HG03354 (cell line): ENCODE data around the gene DNTTIP2.

Source experiments
- ATAC-seq: cut with Tn5 transposase; IDR thresholded peaks from one replicate; pipeline ENCODE4 v1.9.1; 2021; ENCODE audit warnings: mild to moderate bottlenecking; ENCODE audit not compliant: unreplicated experiment, poor library complexity, severe bottlenecking

Gene DNTTIP2

DNA sequence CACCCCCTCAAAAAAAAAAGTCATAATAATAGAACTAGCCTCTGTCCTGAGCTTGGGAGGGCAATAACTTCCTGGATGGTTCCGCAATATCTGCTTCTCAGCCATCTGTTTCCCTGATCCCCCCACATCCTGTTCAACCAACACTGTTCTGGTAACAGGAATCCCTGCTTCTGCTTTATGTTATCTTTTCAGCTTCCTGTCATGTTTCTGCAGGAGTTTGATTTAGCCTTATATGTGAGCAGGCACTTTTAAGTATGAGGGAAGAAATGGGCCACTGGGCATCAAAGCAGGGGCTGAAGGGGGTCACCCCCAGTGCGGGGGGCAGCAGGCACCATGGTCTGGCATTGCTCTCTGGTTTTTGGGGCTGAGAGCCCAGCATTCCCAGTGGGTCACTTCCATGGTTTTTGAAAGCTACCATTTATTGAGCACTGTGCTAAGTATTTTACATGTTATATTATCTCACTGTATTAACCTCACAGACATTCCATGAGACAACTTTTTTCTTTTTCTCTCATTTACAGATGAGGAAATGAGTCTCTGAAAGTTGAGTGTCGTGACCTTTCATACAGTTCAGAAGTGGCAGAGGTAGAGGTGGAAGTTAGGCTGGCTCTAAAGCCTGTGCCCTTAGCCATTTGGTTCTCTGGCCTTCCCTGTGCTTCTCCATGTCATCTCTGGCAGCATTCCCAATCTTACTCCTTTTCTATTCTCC lies 61.9 kb downstream of the DNTTIP2 start:
- no peak for ATAC-seq
